ENCODE results near the gene SLC9A5. TPM values are rescaled to one million over a fixed set of nuclear protein-coding genes. Genes with fewer than 3 reads are reported as not detected.

The SLC9A5 gene
- total RNA-seq, 2 donors from 2014 or later, result 1.4 to 5.9 TPM

DNA sequence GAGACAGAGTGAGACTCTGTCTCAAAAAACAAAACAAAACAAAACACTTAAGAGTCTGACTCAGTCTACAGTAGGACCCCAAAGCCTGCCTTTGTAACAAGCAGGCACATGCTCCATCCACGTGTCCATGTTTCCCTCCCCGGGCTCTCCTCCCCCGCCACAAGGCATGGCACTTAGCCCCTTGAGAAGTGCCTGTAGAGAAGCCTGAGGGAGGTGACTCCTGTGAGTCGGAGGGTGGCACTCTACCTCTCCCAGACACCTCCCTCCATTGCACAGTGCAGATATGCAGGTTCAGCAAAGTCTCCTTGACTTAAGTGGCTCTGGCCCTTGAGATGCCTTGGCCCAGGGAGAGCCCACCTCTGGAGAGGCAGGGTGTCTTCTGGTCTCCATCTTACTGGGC is 8.3 kb upstream of the SLC9A5 start:
- H3K4me3 Mint-ChIP-seq, result no peak overlapping the region
- peaks cover 46 to 51% of the 10 kb centered on the region in 2 donors for H3K4me1 Mint-ChIP-seq (ENCODE audit: low read depth in 2 of 2)
- H3K27me3 Mint-ChIP-seq, result no peaks in the 10 kb centered on the region
- ATAC-seq, result no peak
- peaks cover 6% of the 10 kb centered on the region for H3K36me3 Mint-ChIP-seq
- H3K9me3 Mint-ChIP-seq, result no peaks in the 10 kb centered on the region
- peak overlapping the region in 1 of 2 donors; percentile 53 for H3K27ac Mint-ChIP-seq
- DNase-seq (ENCODE audit: low spot score), result no peak

DNA sequence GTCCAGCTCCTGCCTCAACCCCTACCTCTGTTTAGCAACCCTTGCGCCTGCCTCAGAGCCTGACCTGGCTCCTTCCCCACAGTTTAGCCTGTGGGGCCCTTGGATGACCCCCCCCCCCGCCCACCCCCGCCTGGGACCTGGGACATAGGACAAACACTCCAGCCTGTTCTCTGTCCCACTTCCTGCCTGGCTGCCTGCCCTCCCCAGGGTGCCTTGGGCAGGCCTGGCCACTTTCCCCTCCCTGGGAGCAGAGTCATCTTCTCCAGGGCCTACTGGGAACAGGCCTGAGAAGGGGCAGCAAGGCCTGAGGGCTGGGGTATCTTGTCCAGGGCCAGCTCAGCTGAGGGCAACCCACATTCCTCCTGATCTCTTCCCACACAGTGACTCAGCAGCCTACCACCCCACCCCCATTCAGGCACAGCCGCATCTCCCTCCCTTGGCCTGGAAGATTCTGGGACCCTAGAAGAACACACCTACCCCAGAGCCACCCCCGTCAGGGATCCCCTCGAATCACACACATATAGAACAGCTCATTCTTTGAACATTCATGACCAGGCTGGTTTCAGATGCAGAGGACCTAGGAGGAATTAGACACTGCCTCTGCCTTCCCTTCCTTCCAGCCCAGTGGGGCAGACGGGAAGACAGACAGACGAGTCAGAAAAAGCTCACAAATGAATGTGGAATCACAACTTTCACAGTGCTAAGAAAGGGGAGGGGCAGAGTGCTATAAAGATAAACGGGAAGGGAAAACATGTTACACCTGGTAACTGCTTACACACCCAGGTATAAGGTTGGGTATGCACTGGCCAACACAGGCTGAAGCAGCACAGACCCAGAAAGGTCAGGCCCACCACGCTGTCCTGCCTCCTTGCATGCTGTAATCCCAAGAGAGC is 7.5 kb upstream of the SLC9A5 start:
- DNase-seq (ENCODE audit: low spot score) (no peak), ATAC-seq (no peak)
- H3K4me3 Mint-ChIP-seq, result peak overlapping the region; percentile 28
- no peaks in the 10 kb centered on the region for H3K27me3 Mint-ChIP-seq
- H3K9me3 Mint-ChIP-seq, result no peaks in the 10 kb centered on the region
- peak overlapping the region; percentile 88 to 95 for H3K27ac Mint-ChIP-seq
- peaks cover 2% of the 10 kb centered on the region for H3K36me3 Mint-ChIP-seq
- H3K4me1 Mint-ChIP-seq (ENCODE audit: low read depth in 2 of 2), result peaks cover 41 to 48% of the 10 kb centered on the region in 2 donors

DNA sequence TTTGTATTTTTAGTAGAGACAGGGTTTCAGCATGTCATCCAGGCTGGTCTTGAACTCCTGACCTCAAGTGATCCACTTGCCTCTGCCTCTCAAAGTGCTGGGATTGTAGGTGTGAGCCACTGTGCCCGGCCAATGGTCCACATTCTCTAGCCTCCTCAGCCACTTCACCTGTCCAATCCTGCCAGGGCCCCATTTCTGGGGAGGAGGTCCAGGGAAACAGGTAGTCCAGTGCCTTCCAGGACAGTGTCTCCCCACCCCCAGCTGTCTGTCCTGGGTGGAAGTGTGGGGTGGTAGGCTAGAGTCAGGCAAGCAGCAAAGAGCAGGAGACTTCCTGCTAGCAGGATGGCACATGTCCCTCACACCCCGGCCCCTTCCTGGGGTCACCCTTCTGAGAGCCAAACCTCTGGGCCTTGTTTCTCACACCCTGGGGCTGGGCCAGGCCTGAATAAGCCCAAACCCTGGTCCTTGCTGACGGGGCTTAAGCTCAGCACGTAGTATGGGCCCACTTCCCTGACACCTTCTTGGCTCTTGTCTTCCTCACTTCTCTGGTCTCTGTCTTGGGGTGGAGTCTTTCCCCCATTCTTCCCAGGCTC is 6.5 kb upstream of the SLC9A5 start:
- DNase-seq (ENCODE audit: low spot score) (no peak), ATAC-seq (no peak)
- Mint-ChIP-seq H3K36me3 (no peaks in the 10 kb centered on the region), H3K4me1 (ENCODE audit: low read depth in 2 of 2) (peaks cover 39 to 45% of the 10 kb centered on the region in 2 donors), H3K9me3 (no peaks in the 10 kb centered on the region), H3K27me3 (no peaks in the 10 kb centered on the region), H3K4me3 (peak overlapping the region; percentile 69), H3K27ac (peak overlapping the region; percentile 95 to 99)

DNA sequence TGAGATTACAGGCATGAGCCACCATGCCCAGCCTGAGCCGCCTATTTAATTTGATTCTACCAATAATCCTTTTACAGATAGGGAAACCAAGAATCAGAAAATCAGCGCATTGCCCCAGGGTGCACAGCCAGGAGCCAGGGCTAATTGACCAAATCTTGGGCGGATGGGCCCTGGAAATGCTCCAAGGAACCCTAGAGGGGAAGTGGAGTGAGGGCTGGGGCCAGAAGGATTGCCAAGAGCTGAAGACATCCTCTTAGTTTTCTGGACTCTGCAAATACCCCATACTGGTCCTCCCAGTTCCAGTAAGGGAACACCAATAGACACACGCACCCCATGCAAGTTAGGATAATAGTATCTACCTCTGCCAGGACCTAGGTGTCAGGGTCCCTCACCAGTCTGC is 5.3 kb upstream of the SLC9A5 start:
- no peaks in the 10 kb centered on the region for H3K27me3 Mint-ChIP-seq
- DNase-seq (ENCODE audit: low spot score) (no peak), ATAC-seq (no peak)
- H3K27ac Mint-ChIP-seq, result peak overlapping the region; percentile 95 to 99
- peaks cover 50 to 51% of the 10 kb centered on the region in 2 donors for H3K4me1 Mint-ChIP-seq (ENCODE audit: low read depth in 2 of 2)
- H3K9me3 Mint-ChIP-seq, result no peaks in the 10 kb centered on the region
- H3K4me3 Mint-ChIP-seq, result peak overlapping the region; percentile 99
- no peaks in the 10 kb centered on the region for H3K36me3 Mint-ChIP-seq

DNA sequence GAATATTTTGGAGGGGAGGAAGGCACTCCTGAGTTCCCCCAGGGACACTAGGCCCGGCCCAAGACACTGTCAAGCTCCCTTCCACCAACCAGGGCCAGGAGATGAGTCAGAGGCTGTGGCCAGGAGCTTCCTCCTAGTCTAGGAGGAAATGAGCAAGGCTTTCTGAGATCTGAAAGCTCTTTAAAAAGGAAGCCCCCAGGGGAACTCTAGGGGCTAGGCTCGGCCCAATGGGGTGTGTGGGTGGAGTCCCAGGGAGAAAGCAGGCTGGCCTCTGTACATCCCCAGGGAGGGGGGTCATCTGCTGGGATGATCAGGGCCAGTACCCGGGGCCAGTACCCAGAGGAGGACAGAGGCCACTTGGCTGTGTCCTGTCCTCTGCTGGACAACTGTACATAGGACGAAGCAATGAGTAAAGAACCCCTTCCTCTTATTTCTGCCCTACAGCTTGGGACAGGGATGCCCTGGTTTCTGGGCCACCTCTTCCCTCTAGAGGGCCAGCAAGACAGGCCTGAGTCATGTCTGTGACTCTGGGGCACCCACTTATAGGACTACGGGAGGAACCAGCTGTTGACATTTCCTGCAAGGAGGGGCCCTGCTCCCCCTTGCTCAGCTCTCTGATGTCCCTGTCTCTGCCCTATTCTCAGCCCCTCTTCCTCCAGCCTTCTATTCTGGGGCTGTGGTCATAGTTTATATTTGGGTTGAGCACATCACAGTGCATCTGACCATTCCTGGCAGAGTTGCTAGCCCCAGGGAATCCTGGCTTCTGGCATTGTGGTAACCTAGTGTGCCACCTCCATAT is 4.2 kb upstream of the SLC9A5 start:
- Mint-ChIP-seq H3K9me3 (no peaks in the 10 kb centered on the region), H3K27ac (peak overlapping the region; percentile 95 to 99), H3K36me3 (no peaks in the 10 kb centered on the region), H3K4me3 (peak overlapping the region; percentile 99), H3K4me1 (ENCODE audit: low read depth in 2 of 2) (peaks cover 52% of the 10 kb centered on the region in 2 donors), H3K27me3 (peaks cover 3 to 4% of the 10 kb centered on the region in 2 donors)
- peak; percentile 77 to 79 for ATAC-seq
- DNase-seq (ENCODE audit: low spot score), result peak; percentile 94

DNA sequence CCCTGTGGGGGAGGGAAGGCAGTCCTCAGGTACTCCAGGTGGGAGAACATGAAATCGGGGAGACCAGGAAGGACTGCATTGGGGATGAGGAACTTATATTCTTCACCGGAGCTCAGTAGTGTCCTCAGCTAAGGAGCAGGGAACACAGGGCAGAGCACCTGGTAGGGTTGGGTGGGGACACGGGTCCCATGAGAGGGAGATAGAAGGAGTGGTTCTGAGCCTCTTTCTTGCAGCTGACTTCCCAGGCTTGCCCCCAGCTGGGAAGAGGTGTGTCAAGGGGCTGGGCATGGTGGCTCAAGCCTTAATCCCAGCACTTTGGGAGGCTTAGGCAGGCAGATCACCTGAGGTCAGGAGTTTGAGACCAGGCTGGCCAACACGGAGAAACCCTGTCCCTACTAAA is 3.6 kb upstream of the SLC9A5 start:
- Mint-ChIP-seq H3K27ac (peak overlapping the region; percentile 95 to 99), H3K4me1 (ENCODE audit: low read depth in 2 of 2) (peaks cover 51 to 53% of the 10 kb centered on the region in 2 donors), H3K4me3 (peak overlapping the region; percentile 99), H3K9me3 (no peaks in the 10 kb centered on the region), H3K27me3 (peaks cover 9 to 10% of the 10 kb centered on the region in 2 donors), H3K36me3 (no peaks in the 10 kb centered on the region)
- ATAC-seq, result no peak
- DNase-seq (ENCODE audit: low spot score), result no peak

DNA sequence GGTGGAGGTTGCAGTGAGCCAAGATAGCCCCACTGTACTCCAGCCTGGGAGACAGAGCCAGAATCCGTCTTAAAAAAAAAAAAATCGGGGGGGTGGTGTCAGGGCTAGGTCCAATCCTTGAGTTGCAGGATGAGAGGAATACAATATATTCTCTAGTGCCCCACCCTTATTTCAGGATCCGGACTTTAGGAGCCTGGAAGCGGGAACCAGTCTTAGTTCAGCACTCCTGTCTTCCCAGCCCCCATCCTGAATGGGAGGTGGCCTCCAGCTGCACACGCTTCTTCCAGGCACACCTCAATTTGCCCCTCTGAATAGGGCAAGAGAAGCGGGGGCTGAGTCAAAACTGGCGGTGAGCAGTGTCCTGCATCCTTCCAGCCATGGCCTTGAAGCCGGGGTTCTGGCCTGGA is 3.1 kb upstream of the SLC9A5 start:
- Mint-ChIP-seq H3K9me3 (no peaks in the 10 kb centered on the region), H3K4me3 (peak overlapping the region; percentile 99), H3K36me3 (no peaks in the 10 kb centered on the region), H3K4me1 (ENCODE audit: low read depth in 2 of 2) (peaks cover 51 to 53% of the 10 kb centered on the region in 2 donors), H3K27ac (peak overlapping the region; percentile 95 to 99), H3K27me3 (peaks cover 12 to 14% of the 10 kb centered on the region in 2 donors)
- ATAC-seq (no peak), DNase-seq (ENCODE audit: low spot score) (no peak)

DNA sequence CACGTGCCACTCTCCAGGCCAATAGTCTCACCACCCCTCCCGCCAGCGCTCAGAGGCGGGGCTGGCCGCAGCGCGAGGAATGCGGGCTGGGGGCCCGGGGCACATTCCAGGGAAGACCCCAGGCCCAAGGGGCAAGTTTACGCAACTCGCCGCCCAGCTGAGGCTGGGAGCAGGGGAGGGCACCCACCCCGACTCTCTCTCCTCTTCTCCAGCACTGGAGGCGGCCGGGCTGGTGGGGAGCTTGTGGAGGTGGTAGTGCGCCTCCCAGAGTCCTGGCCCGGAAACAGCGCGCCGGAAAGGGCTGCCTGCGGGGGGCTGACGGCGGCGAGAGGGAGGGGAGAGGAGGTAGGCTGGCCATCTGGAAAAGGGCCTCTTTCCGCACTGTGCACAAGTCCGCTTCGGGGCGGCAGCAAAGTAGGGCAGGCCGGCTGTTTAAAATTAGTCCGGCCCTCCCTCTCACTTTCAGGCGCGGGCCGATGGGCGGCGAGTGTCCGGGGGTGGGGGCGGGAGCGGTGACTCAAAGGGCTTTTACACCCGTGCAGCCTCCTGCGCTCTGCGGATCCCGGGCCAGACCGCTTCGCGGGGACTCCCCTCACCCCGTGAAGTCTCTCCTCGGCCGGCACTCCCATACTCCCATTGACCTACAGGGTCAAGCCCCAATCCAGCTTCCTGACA is 2.6 kb upstream of the SLC9A5 start:
- H3K4me1 Mint-ChIP-seq (ENCODE audit: low read depth in 2 of 2), result peaks cover 50 to 52% of the 10 kb centered on the region in 2 donors
- ATAC-seq, result peak; percentile 37 to 68
- H3K27ac Mint-ChIP-seq, result peak overlapping the region; percentile 95 to 96
- peak; percentile 89 for DNase-seq (ENCODE audit: low spot score)
- H3K27me3 Mint-ChIP-seq, result peaks cover 12 to 14% of the 10 kb centered on the region in 2 donors
- no peaks in the 10 kb centered on the region for H3K36me3 Mint-ChIP-seq
- H3K9me3 Mint-ChIP-seq, result no peaks in the 10 kb centered on the region
- H3K4me3 Mint-ChIP-seq, result peak overlapping the region; percentile 99

DNA sequence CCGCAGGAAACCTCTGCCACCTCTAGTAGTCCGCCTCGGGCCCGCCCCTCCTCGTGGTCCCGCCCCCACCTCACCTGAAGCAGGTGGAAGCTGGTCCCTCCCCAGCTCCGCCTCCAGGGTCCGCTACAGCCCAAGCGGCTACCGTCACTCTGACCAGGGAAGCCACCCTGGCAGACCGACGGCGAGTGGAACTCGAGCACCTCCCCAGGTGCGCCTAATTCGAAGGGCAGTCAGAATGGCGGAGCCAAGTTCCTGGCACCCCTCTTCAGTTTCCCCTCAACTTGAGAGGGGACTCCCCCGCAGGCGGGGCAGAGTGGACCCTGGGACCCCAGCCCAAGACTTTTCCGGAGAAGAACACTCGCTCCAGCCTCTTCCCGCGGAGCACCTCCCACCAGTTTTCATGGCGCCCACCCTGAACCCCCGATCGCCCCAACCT is 2.0 kb upstream of the SLC9A5 start:
- Mint-ChIP-seq H3K4me1 (ENCODE audit: low read depth in 2 of 2) (peaks cover 45 to 47% of the 10 kb centered on the region in 2 donors), H3K27me3 (peaks cover 12 to 14% of the 10 kb centered on the region in 2 donors), H3K36me3 (no peaks in the 10 kb centered on the region), H3K27ac (peak overlapping the region; percentile 95 to 96), H3K9me3 (no peaks in the 10 kb centered on the region), H3K4me3 (peak overlapping the region; percentile 99)
- DNase-seq (ENCODE audit: low spot score) (no peak), ATAC-seq (peak; percentile 0 to 8)

DNA sequence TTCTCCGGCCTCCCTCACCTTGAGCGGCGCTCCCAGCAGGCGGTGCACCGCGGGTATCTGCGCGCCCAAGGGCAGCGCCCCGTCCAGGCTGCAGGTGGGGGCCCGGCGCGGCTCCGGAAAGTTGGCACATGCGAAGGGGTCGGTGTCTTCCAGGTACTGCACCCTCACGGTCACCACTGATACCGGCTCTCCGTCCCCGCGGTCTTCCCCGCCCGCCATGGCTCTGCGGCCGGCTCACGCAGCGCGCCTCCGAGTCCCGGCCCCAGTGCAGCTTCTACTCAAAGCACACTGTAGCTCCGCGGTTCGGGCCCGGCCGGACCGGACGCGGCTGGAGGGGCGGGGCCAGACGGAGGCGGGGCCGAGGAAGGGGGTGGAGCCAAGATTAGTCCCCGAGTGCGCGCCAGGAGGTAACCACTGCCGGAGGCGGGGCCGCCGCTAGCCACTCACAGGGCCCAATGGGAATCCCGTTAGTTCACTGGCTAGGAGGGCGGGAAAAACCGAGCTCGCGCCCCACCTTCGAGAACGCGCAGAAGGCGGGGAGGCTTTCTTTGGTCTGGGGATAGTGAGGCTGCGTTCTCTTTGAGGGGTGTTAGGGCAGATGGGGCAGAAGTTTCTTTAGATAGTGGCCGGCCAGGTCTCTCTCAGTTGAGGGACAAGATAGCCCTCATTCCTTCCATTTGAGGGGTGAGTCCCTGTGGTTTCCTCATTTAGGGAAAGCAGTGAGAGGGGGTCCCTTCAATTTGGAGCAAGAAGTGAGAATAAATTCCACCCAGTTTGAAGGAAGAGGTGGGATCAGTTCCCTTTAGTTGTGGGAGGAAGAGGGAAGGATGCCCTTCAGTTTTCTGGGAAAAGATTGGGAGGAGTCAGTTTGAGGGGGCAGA is 1.3 kb upstream of the SLC9A5 start, which contains the start of gene FHOD1:
FHOD1 (minus strand) TSS at position 290 of the 881 bp plus-strand sequence; CDS start at position 219, 71 bp downstream.
- H3K9me3 Mint-ChIP-seq, result no peaks in the 10 kb centered on the region
- H3K27ac Mint-ChIP-seq, result peak within 1 kb of the TSS; percentile 95 to 96
- ATAC-seq (peak; percentile 82 to 86), DNase-seq (ENCODE audit: low spot score) (peak; percentile 99)
- peaks cover 12 to 14% of the 10 kb centered on the region in 2 donors for H3K27me3 Mint-ChIP-seq
- H3K36me3 Mint-ChIP-seq, result no peaks in the 10 kb centered on the region
- H3K4me3 Mint-ChIP-seq, result peak within 1 kb of the TSS; percentile 99
- peaks cover 44 to 45% of the 10 kb centered on the region in 2 donors for H3K4me1 Mint-ChIP-seq (ENCODE audit: low read depth in 2 of 2)

DNA sequence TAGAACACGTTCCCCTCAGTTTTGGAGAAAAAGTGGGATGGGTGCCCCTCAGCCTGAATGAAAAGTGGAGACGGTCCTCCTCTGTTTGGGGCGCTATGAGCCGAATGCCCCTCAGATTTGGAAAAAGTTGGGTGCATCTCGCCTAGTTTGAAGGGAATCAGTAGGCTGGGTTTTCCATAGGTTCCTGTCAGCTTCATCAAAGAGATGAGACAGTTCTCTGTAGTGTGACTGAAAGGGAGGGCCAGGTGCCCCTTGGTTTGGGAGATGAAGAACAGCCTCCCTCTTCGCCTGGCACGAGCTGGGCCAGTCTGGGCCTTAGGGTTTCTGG is 742 bp upstream of the SLC9A5 start:
- Mint-ChIP-seq H3K9me3 (no peaks in the 10 kb centered on the region), H3K27ac (peak overlapping the region; percentile 95 to 96), H3K4me3 (peak overlapping the region; percentile 99), H3K4me1 (ENCODE audit: low read depth in 2 of 2) (peaks cover 40 to 41% of the 10 kb centered on the region in 2 donors), H3K36me3 (no peaks in the 10 kb centered on the region), H3K27me3 (peaks cover 14% of the 10 kb centered on the region in 2 donors)
- no peak for DNase-seq (ENCODE audit: low spot score)
- no peak for ATAC-seq

All from natural killer cell treated with Interleukin-12 subunit alpha and Interleukin-12 subunit beta and Interleukin-15 and Interleukin-18, amount 100 ng/mL, for 72 hours (primary cell).